ENCODE measurements around the gene ADAMTS9.

- TF ChIP-seq POLR2A (IDR thresholded peaks at IDR 0.05) = no peak
- TF ChIP-seq, protein P1, sequence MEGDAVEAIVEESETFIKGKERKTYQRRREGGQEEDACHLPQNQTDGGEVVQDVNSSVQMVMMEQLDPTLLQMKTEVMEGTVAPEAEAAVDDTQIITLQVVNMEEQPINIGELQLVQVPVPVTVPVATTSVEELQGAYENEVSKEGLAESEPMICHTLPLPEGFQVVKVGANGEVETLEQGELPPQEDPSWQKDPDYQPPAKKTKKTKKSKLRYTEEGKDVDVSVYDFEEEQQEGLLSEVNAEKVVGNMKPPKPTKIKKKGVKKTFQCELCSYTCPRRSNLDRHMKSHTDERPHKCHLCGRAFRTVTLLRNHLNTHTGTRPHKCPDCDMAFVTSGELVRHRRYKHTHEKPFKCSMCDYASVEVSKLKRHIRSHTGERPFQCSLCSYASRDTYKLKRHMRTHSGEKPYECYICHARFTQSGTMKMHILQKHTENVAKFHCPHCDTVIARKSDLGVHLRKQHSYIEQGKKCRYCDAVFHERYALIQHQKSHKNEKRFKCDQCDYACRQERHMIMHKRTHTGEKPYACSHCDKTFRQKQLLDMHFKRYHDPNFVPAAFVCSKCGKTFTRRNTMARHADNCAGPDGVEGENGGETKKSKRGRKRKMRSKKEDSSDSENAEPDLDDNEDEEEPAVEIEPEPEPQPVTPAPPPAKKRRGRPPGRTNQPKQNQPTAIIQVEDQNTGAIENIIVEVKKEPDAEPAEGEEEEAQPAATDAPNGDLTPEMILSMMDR (IDR thresholded peaks at IDR 0.05) = peak in 1 of 7 experiments; percentile 12
These were observed 74.8 kb downstream of the ADAMTS9 start for GRCh38 chr3:64612916-64613526.
